Measurements from ENCODE around the gene TIA1. TPM values are rescaled to one million over a fixed set of nuclear protein-coding genes. Genes with fewer than 3 reads are reported as not detected.
"Not testable (repeated sequence)": the region's sequence is repeated elsewhere in the genome, so short reads cannot be mapped to it uniquely, and the experiment has no call there.

The TIA1 gene
- total and polyA plus RNA-seq, 4 donors, result 27.8 to 150 (median 83.4) TPM

- H3K4me3 ChIP-seq (ENCODE audit: low read length in 2 of 2), result no peak overlapping the region
- no peaks in the 10 kb centered on the region for H3K9me3 ChIP-seq (ENCODE audit: control insufficient read depth, low read length)
- no peak for ATAC-seq (ENCODE audit: low FRiP score)
- no peak overlapping the region for H3K27ac ChIP-seq (ENCODE audit: low read depth in 1 of 2, low read length in 2 of 2)
- DNase-seq, result no peak
- H3K36me3 ChIP-seq (ENCODE audit: control insufficient read depth in 1 of 2, insufficient read depth in 2 of 2, low read length in 1 of 2), result no peaks in the 10 kb centered on the region
- intact Hi-C loops (cut with DNase I), result no loop called here
- 92 to 93% methylated on average over 8 of the region's 8 CpGs for WGBS, 2 donors
- peaks cover 0 to 11% of the 10 kb centered on the region in 2 donors for H3K4me1 ChIP-seq (ENCODE audit: control insufficient read depth in 1 of 2, insufficient read depth in 2 of 2, low read length in 2 of 2)
- no peaks in the 10 kb centered on the region for H3K27me3 ChIP-seq (ENCODE audit: control insufficient read depth in 1 of 2, insufficient read depth in 2 of 2, low read length in 1 of 2)
These were observed 7.1 kb downstream of the TIA1 start for GRCh38 chr2:70241340-70241739.

- Histone ChIP-seq H3K4me3 (ENCODE audit: low read length in 2 of 2) (no peak overlapping the region), H3K36me3 (ENCODE audit: control insufficient read depth in 1 of 2, insufficient read depth in 2 of 2, low read length in 1 of 2) (no peaks in the 10 kb centered on the region), H3K4me1 (ENCODE audit: control insufficient read depth in 1 of 2, insufficient read depth in 2 of 2, low read length in 2 of 2) (peaks cover 0 to 7% of the 10 kb centered on the region in 2 donors), H3K27ac (ENCODE audit: low read depth in 1 of 2, low read length in 2 of 2) (no peak overlapping the region), H3K27me3 (ENCODE audit: control insufficient read depth in 1 of 2, insufficient read depth in 2 of 2, low read length in 1 of 2) (no peaks in the 10 kb centered on the region), H3K9me3 (ENCODE audit: control insufficient read depth, low read length) (no peaks in the 10 kb centered on the region)
- DNase-seq (no peak), ATAC-seq (ENCODE audit: low FRiP score) (no peak)
- intact Hi-C loops (cut with DNase I), result no loop called here
- 84 to 86% methylated on average over 3 of the region's 3 CpGs for WGBS, 2 donors
These were observed 7.8 kb downstream of the TIA1 start for GRCh38 chr2:70240599-70240998.

- H3K27me3 ChIP-seq (ENCODE audit: control insufficient read depth in 1 of 2, insufficient read depth in 2 of 2, low read length in 1 of 2), result no peaks in the 10 kb centered on the region
- DNase-seq (no peak), ATAC-seq (ENCODE audit: low FRiP score) (no peak)
- H3K4me3 ChIP-seq (ENCODE audit: low read length in 2 of 2), result no peak overlapping the region
- H3K4me1 ChIP-seq (ENCODE audit: control insufficient read depth in 1 of 2, insufficient read depth in 2 of 2, low read length in 2 of 2), result peaks cover 0 to 2% of the 10 kb centered on the region in 2 donors
- H3K27ac ChIP-seq (ENCODE audit: low read depth in 1 of 2, low read length in 2 of 2), result no peak overlapping the region
- H3K36me3 ChIP-seq (ENCODE audit: control insufficient read depth in 1 of 2, insufficient read depth in 2 of 2, low read length in 1 of 2), result peaks cover 0 to 3% of the 10 kb centered on the region in 2 donors
- 64 to 65% methylated on average over 3 of the region's 3 CpGs for WGBS, 2 donors
- no peaks in the 10 kb centered on the region for H3K9me3 ChIP-seq (ENCODE audit: control insufficient read depth, low read length)
- intact Hi-C loops (cut with DNase I), result no loop called here
These were observed 14.5 kb downstream of the TIA1 start for GRCh38 chr2:70233926-70234325.

- DNase-seq (no peak), ATAC-seq (ENCODE audit: low FRiP score) (no peak)
- no peaks in the 10 kb centered on the region for H3K27me3 ChIP-seq (ENCODE audit: control insufficient read depth in 1 of 2, insufficient read depth in 2 of 2, low read length in 1 of 2)
- H3K9me3 ChIP-seq (ENCODE audit: control insufficient read depth, low read length), result no peaks in the 10 kb centered on the region
- H3K4me1 ChIP-seq (ENCODE audit: control insufficient read depth in 1 of 2, insufficient read depth in 2 of 2, low read length in 2 of 2), result no peaks in the 10 kb centered on the region
- intact Hi-C loops (cut with DNase I), result no loop called here
- no peak overlapping the region for H3K4me3 ChIP-seq (ENCODE audit: low read length in 2 of 2)
- peaks cover 2 to 5% of the 10 kb centered on the region in 2 donors for H3K36me3 ChIP-seq (ENCODE audit: control insufficient read depth in 1 of 2, insufficient read depth in 2 of 2, low read length in 1 of 2)
- no peak overlapping the region for H3K27ac ChIP-seq (ENCODE audit: low read depth in 1 of 2, low read length in 2 of 2)
- WGBS, 2 donors, result 88 to 90% methylated on average over 2 of the region's 2 CpGs
These were observed 21.6 kb downstream of the TIA1 start for GRCh38 chr2:70226781-70227180.

GRCh38 chr2:70223305-70223704 is 25.1 kb downstream of the TIA1 start:
- not testable (repeated sequence) for H3K36me3 ChIP-seq (ENCODE audit: control insufficient read depth in 1 of 2, insufficient read depth in 2 of 2, low read length in 1 of 2)
- WGBS, 2 donors, result 96 to 97% methylated on average over 3 of the region's 3 CpGs

GRCh38 chr2:70214953-70215549 is 33.4 kb downstream of the TIA1 start:
- 34 to 37% methylated on average over 3 of the region's 3 CpGs for WGBS, 2 donors
- ATAC-seq (ENCODE audit: low FRiP score) (no peak), DNase-seq (no peak)
- Histone ChIP-seq H3K27me3 (ENCODE audit: control insufficient read depth in 1 of 2, insufficient read depth in 2 of 2, low read length in 1 of 2) (no peaks in the 10 kb centered on the region), H3K9me3 (ENCODE audit: control insufficient read depth, low read length) (no peaks in the 10 kb centered on the region), H3K4me1 (ENCODE audit: control insufficient read depth in 1 of 2, insufficient read depth in 2 of 2, low read length in 2 of 2) (no peaks in the 10 kb centered on the region), H3K27ac (ENCODE audit: low read depth in 1 of 2, low read length in 2 of 2) (no peak overlapping the region), H3K4me3 (ENCODE audit: low read length in 2 of 2) (no peak overlapping the region), H3K36me3 (ENCODE audit: control insufficient read depth in 1 of 2, insufficient read depth in 2 of 2, low read length in 1 of 2) (peaks cover 0 to 2% of the 10 kb centered on the region in 2 donors)
- intact Hi-C loops (cut with DNase I), result no loop called here

More at GRCh38 chr2:70223305-70223704, 25.1 kb downstream of the TIA1 start:
- H3K27ac ChIP-seq (ENCODE audit: low read depth in 1 of 2, low read length in 2 of 2); DNase-seq; ATAC-seq (ENCODE audit: low FRiP score); H3K9me3 ChIP-seq (ENCODE audit: control insufficient read depth, low read length); intact Hi-C loops (cut with DNase I); H3K27me3 ChIP-seq (ENCODE audit: control insufficient read depth in 1 of 2, insufficient read depth in 2 of 2, low read length in 1 of 2); H3K4me3 ChIP-seq (ENCODE audit: low read length in 2 of 2); H3K4me1 ChIP-seq (ENCODE audit: control insufficient read depth in 1 of 2, insufficient read depth in 2 of 2, low read length in 2 of 2): not testable (repeated sequence)

GRCh38 chr2:70214365-70214764 is 34.1 kb downstream of the TIA1 start:
- DNase-seq (no peak), ATAC-seq (ENCODE audit: low FRiP score) (no peak)
- Histone ChIP-seq H3K4me1 (ENCODE audit: control insufficient read depth in 1 of 2, insufficient read depth in 2 of 2, low read length in 2 of 2) (no peaks in the 10 kb centered on the region), H3K4me3 (ENCODE audit: low read length in 2 of 2) (no peak overlapping the region), H3K36me3 (ENCODE audit: control insufficient read depth in 1 of 2, insufficient read depth in 2 of 2, low read length in 1 of 2) (peaks cover 0 to 2% of the 10 kb centered on the region in 2 donors), H3K27me3 (ENCODE audit: control insufficient read depth in 1 of 2, insufficient read depth in 2 of 2, low read length in 1 of 2) (no peaks in the 10 kb centered on the region), H3K27ac (ENCODE audit: low read depth in 1 of 2, low read length in 2 of 2) (no peak overlapping the region), H3K9me3 (ENCODE audit: control insufficient read depth, low read length) (no peaks in the 10 kb centered on the region)
- intact Hi-C loops (cut with DNase I), result no loop called here
- 67 to 68% methylated on average over 1 of the region's 1 CpG for WGBS, 2 donors

- 62 to 66% methylated on average over 3 of the region's 3 CpGs for WGBS, 2 donors
These were observed 36.0 kb downstream of the TIA1 start for GRCh38 chr2:70212298-70212932.

GRCh38 chr2:70211595-70211994 is 36.8 kb downstream of the TIA1 start:
- no peaks in the 10 kb centered on the region for H3K4me1 ChIP-seq (ENCODE audit: control insufficient read depth in 1 of 2, insufficient read depth in 2 of 2, low read length in 2 of 2)
- no peak for DNase-seq
- no peak for ATAC-seq (ENCODE audit: low FRiP score)
- peaks cover 0 to 2% of the 10 kb centered on the region in 2 donors for H3K36me3 ChIP-seq (ENCODE audit: control insufficient read depth in 1 of 2, insufficient read depth in 2 of 2, low read length in 1 of 2)
- no peaks in the 10 kb centered on the region for H3K27me3 ChIP-seq (ENCODE audit: control insufficient read depth in 1 of 2, insufficient read depth in 2 of 2, low read length in 1 of 2)
- intact Hi-C loops (cut with DNase I), result no loop called here
- WGBS, 2 donors, result 72 to 73% methylated on average over 2 of the region's 2 CpGs
- H3K27ac ChIP-seq (ENCODE audit: low read depth in 1 of 2, low read length in 2 of 2), result no peak overlapping the region
- H3K4me3 ChIP-seq (ENCODE audit: low read length in 2 of 2), result no peak overlapping the region
- no peaks in the 10 kb centered on the region for H3K9me3 ChIP-seq (ENCODE audit: control insufficient read depth, low read length)

More at GRCh38 chr2:70212298-70212932, 36.0 kb downstream of the TIA1 start:
- intact Hi-C loops (cut with DNase I), result no loop called here
- DNase-seq, result no peak
- ATAC-seq (ENCODE audit: low FRiP score), result no peak
- H3K4me3 ChIP-seq (ENCODE audit: low read length in 2 of 2), result no peak overlapping the region
- H3K36me3 ChIP-seq (ENCODE audit: control insufficient read depth in 1 of 2, insufficient read depth in 2 of 2, low read length in 1 of 2), result peaks cover 0 to 2% of the 10 kb centered on the region in 2 donors
- no peaks in the 10 kb centered on the region for H3K9me3 ChIP-seq (ENCODE audit: control insufficient read depth, low read length)
- H3K4me1 ChIP-seq (ENCODE audit: control insufficient read depth in 1 of 2, insufficient read depth in 2 of 2, low read length in 2 of 2), result no peaks in the 10 kb centered on the region
- H3K27ac ChIP-seq (ENCODE audit: low read depth in 1 of 2, low read length in 2 of 2), result no peak overlapping the region
- H3K27me3 ChIP-seq (ENCODE audit: control insufficient read depth in 1 of 2, insufficient read depth in 2 of 2, low read length in 1 of 2), result no peaks in the 10 kb centered on the region
